Natural killer cell (primary cell): Measurements from ENCODE around the gene NTNG2. TPM values are rescaled to one million over a fixed set of nuclear protein-coding genes. Genes with fewer than 3 reads are reported as not detected.
"Not testable (repeated sequence)": the region's sequence is repeated elsewhere in the genome, so short reads cannot be mapped to it uniquely, and the experiment has no call there.

Experiments
- ATAC-seq, 3 donors: fragments of 150-1000 bp in 2 of 3; fragments of 200-7000 bp in 1 of 3; cut with Tn5 transposase; 1 replicate in 1 of 3; 2 replicates in 2 of 3; pipeline ENCODE4 v1.10.0; 2021; ENCODE audit warnings: mild to moderate bottlenecking in 2 of 3, moderate library complexity in 2 of 3
- DNase-seq, 2 donors: peaks; one replicate each; pipeline versions ENCODE4 v3.0.0 to v3.0.0-alpha.2; 2013 to 2021; ENCODE audit warnings: mixed read lengths in 1 of 2
- H3K27ac ChIP-seq: one replicate; pipeline ENCODE4 v1.5.1; 2013; ENCODE audit warnings: mild to moderate bottlenecking, low read length
- H3K27me3 ChIP-seq: one replicate; pipeline ENCODE4 v1.6.1; 2013; ENCODE audit warnings: low read length; ENCODE audit not compliant: control insufficient read depth, insufficient read depth
- H3K36me3 ChIP-seq: one replicate; pipeline ENCODE4 v1.6.1; 2013; ENCODE audit warnings: low read length; ENCODE audit not compliant: control insufficient read depth, insufficient read depth
- H3K4me1 ChIP-seq: one replicate; pipeline ENCODE4 v1.6.1; 2013; ENCODE audit warnings: low read length; ENCODE audit not compliant: control insufficient read depth, insufficient read depth
- H3K4me3 ChIP-seq: one replicate; pipeline ENCODE4 v1.5.1; 2013; ENCODE audit warnings: low read length
- H3K9me3 ChIP-seq: one replicate; pipeline ENCODE4 v1.6.1; 2013; ENCODE audit warnings: low read length; ENCODE audit not compliant: control insufficient read depth, insufficient read depth
- H3K27ac Mint-ChIP-seq, 2 donors: one replicate each; pipeline ENCODE4 v1.8.0; 2022; ENCODE audit warnings: mild to moderate bottlenecking in 2 of 2, mixed read lengths in 2 of 2, moderate library complexity in 1 of 2
- H3K27me3 Mint-ChIP-seq, 2 donors: one replicate each; pipeline ENCODE4 v1.8.0; 2022; ENCODE audit warnings: low read depth in 2 of 2, mixed read lengths in 2 of 2
- H3K36me3 Mint-ChIP-seq: one replicate; pipeline ENCODE4 v1.8.0; 2022; ENCODE audit warnings: mixed read lengths
- H3K4me1 Mint-ChIP-seq, 2 donors: one replicate each; pipeline ENCODE4 v1.8.0; 2022; ENCODE audit warnings: mixed read lengths in 2 of 2
- H3K4me3 Mint-ChIP-seq: one replicate; pipeline ENCODE4 v1.8.0; 2022; ENCODE audit warnings: mild to moderate bottlenecking, moderate library complexity, mixed read lengths
- H3K9me3 Mint-ChIP-seq, 2 donors: one replicate each; pipeline ENCODE4 v1.8.0; 2022; ENCODE audit warnings: mixed read lengths in 2 of 2
- CTCF ChIP-seq: fragments of 200-600 bp; IDR thresholded peaks from one replicate; pipeline ENCODE4 v1.8.0; 2022; ENCODE audit warnings: antibody characterized with exemption
- WGBS: methylation state at CpG from one replicate; pipeline ENCODE4 v1.1.7; 2013; ENCODE audit warnings: missing lambda C conversion rate; ENCODE audit not compliant: insufficient coverage; 5-methylcytosine and 5-hydroxymethylcytosine counted together
- intact Hi-C: fragments of 100-400 bp; cut with micrococcal nuclease; formaldehyde crosslinking; loops from one replicate; pipeline ENCODE4 v1.14.2; 2022
- total RNA-seq, 4 donors: library from RNA; stranded (reverse); fragments of 120-200 nt in 1 of 4; gene quantifications; one replicate each; pipeline versions ENCODE4 v1.2.3 to v1.2.4, GENCODE V29; 2013 to 2022

The NTNG2 gene
- total RNA-seq, 3 donors from 2014 or later (not counting 1 experiment from before 2014, with no cell fraction given), result 23.4 to 67.2 (median 32.6) TPM

GRCh38 chr9:132267660-132268059 lies 105.8 kb downstream of the NTNG2 start:
- 95% methylated on average over 3 of the region's 3 CpGs for WGBS
- Histone ChIP-seq H3K4me1 (no peaks in the 10 kb centered on the region), H3K4me3 (no peak overlapping the region), H3K27me3 (no peaks in the 10 kb centered on the region), H3K9me3 (no peaks in the 10 kb centered on the region), H3K27ac (no peak overlapping the region), H3K36me3 (peaks cover 89% of the 10 kb centered on the region)
- Mint-ChIP-seq H3K27me3 (no peaks in the 10 kb centered on the region), H3K36me3 (no peaks in the 10 kb centered on the region), H3K4me1 (peaks cover 5% of the 10 kb centered on the region in 2 donors), H3K27ac (peak overlapping the region; percentile 61 to 62), H3K4me3 (no peak overlapping the region), H3K9me3 (no peaks in the 10 kb centered on the region)
- ATAC-seq (no peak), DNase-seq (no peak)
- no peak for TF ChIP-seq CTCF
- intact Hi-C loops, result loop anchor here (1.0 kb wide), 1 partner anchor 505 kb away; no protein-coding TSS in a partner anchor

DNA sequence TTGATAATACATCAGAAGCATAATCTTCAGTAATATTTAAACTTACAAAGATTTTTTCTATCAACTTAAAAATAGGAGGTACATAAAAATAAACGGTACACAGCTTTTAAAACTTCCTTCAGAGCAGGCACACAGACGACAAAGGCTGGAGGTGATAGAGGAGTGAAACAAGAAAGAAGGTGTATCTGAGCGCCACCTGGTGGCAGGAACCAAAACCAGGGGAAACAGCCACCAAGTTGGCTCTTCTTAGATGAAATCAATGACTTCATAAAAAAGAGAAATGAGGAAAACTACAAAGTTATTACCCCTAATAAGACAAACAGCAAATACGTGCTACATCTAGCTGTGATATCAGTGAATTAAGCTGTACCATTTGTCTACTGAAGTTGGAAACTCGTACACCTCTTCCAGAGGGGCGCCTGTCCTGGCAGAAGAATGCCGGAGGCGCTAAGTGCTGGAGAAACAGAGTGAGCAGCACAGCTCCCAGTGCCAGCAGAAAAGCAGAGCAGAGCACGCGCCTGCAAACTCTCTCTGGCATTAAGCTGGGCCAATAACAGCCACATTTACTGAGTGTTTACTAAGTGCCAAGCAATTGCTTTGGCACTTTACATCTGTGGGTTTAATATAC lies 107.0 kb downstream of the NTNG2 start:
- H3K4me3 ChIP-seq, result no peak overlapping the region
- Mint-ChIP-seq H3K4me3 (no peak overlapping the region), H3K9me3 (no peaks in the 10 kb centered on the region), H3K4me1 (peaks cover 0 to 5% of the 10 kb centered on the region in 2 donors), H3K27ac (peak overlapping the region; percentile 43 to 62), H3K36me3 (no peaks in the 10 kb centered on the region), H3K27me3 (no peaks in the 10 kb centered on the region)
- H3K36me3 ChIP-seq, result peaks cover 89% of the 10 kb centered on the region
- H3K27ac ChIP-seq, result no peak overlapping the region
- peak; percentile 99 for TF ChIP-seq CTCF
- H3K9me3 ChIP-seq, result no peaks in the 10 kb centered on the region
- no peaks in the 10 kb centered on the region for H3K4me1 ChIP-seq
- intact Hi-C loops, result loop anchor here (1.0 kb wide), 1 partner anchor 507 kb away; no protein-coding TSS in a partner anchor
- peak; percentile 70 to 82 (median 75) for ATAC-seq
- peak; percentile 65 to 86 for DNase-seq
- WGBS, result 65% methylated on average over 9 of the region's 10 CpGs
- no peaks in the 10 kb centered on the region for H3K27me3 ChIP-seq

DNA sequence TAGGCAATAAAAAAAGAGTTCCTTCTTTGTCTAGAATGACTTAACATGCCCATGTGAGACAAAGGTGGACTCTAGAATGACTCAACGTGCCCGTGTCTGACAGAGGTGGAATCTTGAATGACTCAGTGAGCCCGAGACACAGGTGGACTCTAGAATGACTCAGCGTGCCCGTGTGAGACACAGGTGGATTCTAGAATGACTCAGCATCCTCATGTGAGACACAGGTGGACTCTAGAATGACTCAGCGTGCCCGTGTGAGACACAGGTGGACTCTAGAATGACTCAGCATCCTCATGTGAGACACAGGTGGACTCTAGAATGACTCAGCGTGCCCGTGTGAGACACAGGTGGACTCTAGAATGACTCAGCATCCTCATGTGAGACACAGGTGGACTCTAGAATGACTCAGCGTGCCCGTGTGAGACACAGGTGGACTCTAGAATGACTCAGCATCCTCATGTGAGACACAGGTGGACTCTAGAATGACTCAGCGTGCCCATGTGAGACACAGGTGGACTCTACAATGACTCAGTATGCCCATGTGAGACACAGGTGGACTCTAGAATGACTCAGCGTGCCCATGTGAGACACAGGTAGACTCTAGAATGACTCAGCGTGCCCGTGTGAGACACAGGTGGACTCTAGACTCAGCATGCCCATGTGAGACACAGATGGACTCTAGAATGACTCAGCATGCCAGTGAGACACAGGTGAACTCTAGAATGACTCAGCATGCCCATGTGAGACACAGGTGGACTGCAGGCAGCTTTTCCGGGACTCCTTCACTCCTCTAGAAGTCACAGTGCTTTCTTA lies 108.1 kb downstream of the NTNG2 start:
- H3K27me3 Mint-ChIP-seq, H3K36me3 Mint-ChIP-seq: not testable (repeated sequence)
- H3K27ac Mint-ChIP-seq, result peak overlapping the region in 1 of 2 donors; percentile 38

DNA sequence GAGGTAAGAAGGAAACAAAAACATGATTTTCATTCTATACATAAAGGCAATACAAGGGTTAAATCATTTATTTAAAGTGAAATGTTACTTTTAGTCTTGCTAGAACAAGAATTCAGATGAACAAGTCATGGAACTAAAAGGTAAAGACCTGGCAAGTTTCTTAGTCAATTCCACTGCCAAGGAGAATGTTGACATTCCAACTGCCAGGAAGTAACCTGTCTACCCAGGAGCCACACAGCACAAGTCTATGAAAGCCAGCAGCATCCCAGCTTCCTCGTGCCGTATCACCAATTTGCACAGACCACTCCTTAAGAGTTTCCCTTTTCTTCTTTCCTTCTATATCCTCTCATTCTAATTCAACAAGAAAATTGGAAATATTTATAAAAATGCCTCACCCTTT lies 113.0 kb downstream of the NTNG2 start:
- H3K27me3 Mint-ChIP-seq, result no peaks in the 10 kb centered on the region
- peak overlapping the region in 1 of 2 donors; percentile 30 for H3K27ac Mint-ChIP-seq

More for the DNA sequence above, 108.1 kb downstream of the NTNG2 start:
- H3K27ac ChIP-seq, H3K27me3 ChIP-seq, H3K4me1 ChIP-seq, H3K9me3 ChIP-seq, intact Hi-C loops, H3K9me3 Mint-ChIP-seq, H3K4me3 Mint-ChIP-seq, H3K4me1 Mint-ChIP-seq, ATAC-seq, H3K4me3 ChIP-seq: not testable (repeated sequence)
- DNase-seq, result peak in 1 of 2 donors; percentile 20
- H3K36me3 ChIP-seq, result peaks cover 88% of the 10 kb centered on the region
- 78% methylated on average over 9 of the region's 16 CpGs for WGBS

More for the DNA sequence above, 113.0 kb downstream of the NTNG2 start:
- ATAC-seq (no peak), DNase-seq (no peak)
- Histone ChIP-seq H3K9me3 (no peaks in the 10 kb centered on the region), H3K4me3 (no peak overlapping the region), H3K36me3 (peaks cover 94% of the 10 kb centered on the region), H3K4me1 (no peaks in the 10 kb centered on the region), H3K27me3 (no peaks in the 10 kb centered on the region), H3K27ac (no peak overlapping the region)
- Mint-ChIP-seq H3K36me3 (peaks cover 27% of the 10 kb centered on the region), H3K4me3 (no peak overlapping the region), H3K4me1 (peaks cover 0 to 10% of the 10 kb centered on the region in 2 donors), H3K9me3 (no peaks in the 10 kb centered on the region)
- intact Hi-C loops, result no loop called here
- WGBS, result 97% methylated on average over 2 of the region's 2 CpGs
- no peak for TF ChIP-seq CTCF
